Right lobe of liver (tissue), 4 donors: Measurements from ENCODE around the gene STOML3.

ENCODE experiments used
- CTCF ChIP-seq, 4 donors: fragments of 200-600 bp in 3 of 4; fragments of 450-650 bp in 1 of 4; IDR thresholded peaks; one replicate each; pipeline versions ENCODE4 v1.5.1 to v1.8.0; 2016 to 2022; ENCODE audit warnings: antibody characterized with exemption in 4 of 4, mild to moderate bottlenecking in 2 of 4
- POLR2A ChIP-seq: fragments of 450-650 bp; IDR thresholded peaks from one replicate; pipeline ENCODE4 v1.6.1; 2017; ENCODE audit warnings: antibody characterized with exemption, mild to moderate bottlenecking
- donor health status: DM: no; HTN: no; CAD: no.
- donor health status: DM: no; HTN: no; CAD: no.
- donor health status: DM: no; HTN: yes; CAD: no.

DNA sequence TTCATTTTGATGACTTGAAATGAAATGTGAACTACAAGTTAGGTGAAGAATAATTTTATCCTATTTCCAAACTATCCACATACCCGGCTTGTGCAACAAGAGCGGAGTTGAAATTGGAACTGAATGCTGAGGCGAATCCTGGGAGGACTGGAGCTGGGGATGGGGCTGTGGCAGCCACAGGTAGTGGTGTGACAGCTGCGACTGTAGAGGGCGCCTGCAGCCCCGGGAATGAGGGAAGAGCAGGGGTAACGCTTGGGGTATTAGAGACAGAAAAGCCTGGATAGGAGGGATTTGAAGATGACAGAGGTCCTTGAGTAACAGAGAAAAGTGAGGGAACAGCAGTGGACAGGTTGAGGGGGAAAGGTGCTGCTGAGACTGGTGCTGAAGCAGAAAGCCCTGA is 22.0 kb upstream of the STOML3 start:
- TF ChIP-seq POLR2A, result no peak
- peak in 1 of 4 donors; percentile 15 for TF ChIP-seq CTCF (IDR thresholded peaks at IDR 0.05)
